Endothelial cell (in vitro differentiated cells): ENCODE data around the gene ARHGAP11B. TPM values are rescaled to one million over a fixed set of nuclear protein-coding genes. Genes with fewer than 3 reads are reported as not detected.
"Not testable (repeated sequence)": the region's sequence is repeated elsewhere in the genome, so short reads cannot be mapped to it uniquely, and the experiment has no call there.

Experiments
- DNase-seq: peaks from one replicate; pipeline ENCODE4 v3.0.0; 2021; ENCODE audit warnings: low spot score
- H3K27ac Mint-ChIP-seq: one replicate; pipeline ENCODE4 v1.8.0; 2021; ENCODE audit warnings: mixed read lengths, inconsistent platforms; ENCODE audit not compliant: unreplicated experiment
- H3K27me3 Mint-ChIP-seq: one replicate; pipeline ENCODE4 v1.8.0; 2021; ENCODE audit warnings: mild to moderate bottlenecking, moderate library complexity, mixed read lengths, inconsistent platforms; ENCODE audit not compliant: unreplicated experiment
- H3K36me3 Mint-ChIP-seq: one replicate; pipeline ENCODE4 v1.8.0; 2021; ENCODE audit warnings: mild to moderate bottlenecking, low read depth, mixed read lengths, inconsistent platforms; ENCODE audit not compliant: unreplicated experiment
- H3K4me1 Mint-ChIP-seq: one replicate; pipeline ENCODE4 v1.8.0; 2021; ENCODE audit warnings: mild to moderate bottlenecking, mixed read lengths, inconsistent platforms; ENCODE audit not compliant: unreplicated experiment
- H3K4me3 Mint-ChIP-seq: one replicate; pipeline ENCODE4 v1.8.0; 2021; ENCODE audit warnings: mild to moderate bottlenecking, mixed read lengths, inconsistent platforms; ENCODE audit not compliant: unreplicated experiment
- H3K9me3 Mint-ChIP-seq: one replicate; pipeline ENCODE4 v1.8.0; 2021; ENCODE audit warnings: mixed read lengths, inconsistent platforms; ENCODE audit not compliant: unreplicated experiment
- CTCF ChIP-seq: fragments of 200-600 bp; sonication (generic); IDR thresholded peaks from one replicate; pipeline ENCODE4 v1.5.0; 2021; ENCODE audit warnings: antibody characterized with exemption; ENCODE audit not compliant: unreplicated experiment
- total RNA-seq: library from RNA; stranded (reverse); fragmentation: NEBNext Ultra II Directional; extraction: Animal tissue kit (Norgen Biotek cat#: 25700); gene quantifications from one replicate; pipeline ENCODE4 v1.2.1, GENCODE V29; 2021; ENCODE audit not compliant: unreplicated experiment

ARHGAP11B gene

GRCh38 chr15:30675126-30675525, 49.2 kb downstream of the ARHGAP11B start:
- Mint-ChIP-seq H3K27me3 (no peaks in the 10 kb centered on the region), H3K27ac (no peak overlapping the region), H3K36me3 (peaks cover 6% of the 10 kb centered on the region), H3K4me1 (peaks cover 10% of the 10 kb centered on the region), H3K4me3 (no peak overlapping the region), H3K9me3 (no peaks in the 10 kb centered on the region)
- TF ChIP-seq CTCF = no peak
- DNase-seq = no peak

GRCh38 chr15:30675891-30676290, 50.0 kb downstream of the ARHGAP11B start:
- H3K27ac Mint-ChIP-seq, DNase-seq, H3K36me3 Mint-ChIP-seq, H3K27me3 Mint-ChIP-seq, H3K4me3 Mint-ChIP-seq, H3K9me3 Mint-ChIP-seq, H3K4me1 Mint-ChIP-seq: not testable (repeated sequence)

DNA sequence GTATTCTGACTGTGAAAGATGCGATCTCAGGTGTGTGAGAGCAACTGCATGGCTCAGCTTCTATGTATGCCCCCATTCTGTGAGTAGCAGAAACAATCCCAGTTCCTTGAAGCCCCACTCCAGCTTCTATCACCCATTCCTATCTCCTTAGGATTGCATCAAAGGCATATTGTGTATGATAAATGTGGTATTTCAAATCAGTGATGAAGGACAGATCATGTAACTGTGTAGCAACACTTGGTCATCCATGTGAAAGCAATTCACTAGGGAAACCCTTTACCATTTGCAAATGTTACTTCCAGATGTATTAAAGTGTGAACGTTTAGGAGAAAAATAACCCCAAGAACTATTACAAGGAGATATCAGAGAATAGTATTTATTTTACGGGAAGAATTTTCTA, 55.1 kb downstream of the ARHGAP11B start:
- H3K27me3 Mint-ChIP-seq, H3K4me3 Mint-ChIP-seq, DNase-seq, H3K9me3 Mint-ChIP-seq, H3K27ac Mint-ChIP-seq, H3K36me3 Mint-ChIP-seq: not testable (repeated sequence)
- peaks cover 13% of the 10 kb centered on the region for H3K4me1 Mint-ChIP-seq

DNA sequence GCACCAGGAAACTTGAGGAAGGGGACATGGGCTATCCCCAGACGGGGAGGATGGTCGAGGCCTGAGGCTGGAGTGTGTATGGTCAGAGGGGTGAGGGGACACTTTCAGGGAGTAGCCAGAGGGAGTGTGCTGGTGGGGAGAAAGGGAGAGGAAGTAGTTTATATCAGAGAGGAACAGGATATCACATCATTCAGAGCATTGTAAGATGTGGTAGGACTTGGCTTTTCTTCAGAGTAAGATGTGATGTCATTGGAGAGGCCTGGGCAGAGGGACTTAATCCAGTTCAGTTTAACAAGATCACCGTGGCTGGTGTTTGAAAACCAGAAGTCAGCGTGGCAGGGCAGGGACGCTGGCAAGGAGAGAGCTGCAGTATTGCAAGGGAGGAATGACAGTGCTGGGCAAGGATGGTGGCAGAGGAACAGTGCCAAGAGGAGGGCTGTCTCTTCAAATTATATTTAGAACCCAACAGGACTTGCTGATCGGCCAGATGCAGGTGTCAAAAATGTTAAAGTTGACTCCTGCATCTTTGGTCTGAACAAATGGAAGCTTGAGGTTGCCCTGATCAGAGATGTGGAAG, 59.9 kb downstream of the ARHGAP11B start:
- DNase-seq, H3K4me1 Mint-ChIP-seq, H3K9me3 Mint-ChIP-seq, H3K27me3 Mint-ChIP-seq, H3K4me3 Mint-ChIP-seq, H3K36me3 Mint-ChIP-seq: not testable (repeated sequence)
- peak overlapping the region; percentile 44 for H3K27ac Mint-ChIP-seq

DNA sequence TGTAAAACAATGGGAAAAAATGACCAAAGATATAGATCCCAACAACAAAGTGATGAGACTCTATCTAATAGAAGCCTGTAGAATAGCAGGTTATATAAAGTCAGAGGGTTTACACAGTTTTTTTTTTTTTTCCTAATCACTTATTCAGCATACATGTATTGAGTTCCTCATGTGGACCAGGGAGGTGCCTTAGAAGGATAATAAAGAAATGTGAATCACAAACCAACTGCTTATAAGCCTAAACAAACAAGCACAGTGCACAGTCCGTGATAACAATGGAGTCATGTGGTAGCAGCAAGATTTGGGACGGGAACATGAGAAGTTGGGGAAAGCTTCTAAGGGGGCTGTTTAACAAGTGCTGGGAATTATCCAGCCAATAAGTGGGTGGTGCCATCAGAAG, 60.7 kb downstream of the ARHGAP11B start:
- H3K9me3 Mint-ChIP-seq, H3K27ac Mint-ChIP-seq, H3K36me3 Mint-ChIP-seq, H3K4me1 Mint-ChIP-seq, DNase-seq, H3K27me3 Mint-ChIP-seq, H3K4me3 Mint-ChIP-seq: not testable (repeated sequence)

Other genes starting within 250 kb of the ARHGAP11B start
- gene CHRFAM7A, start 232.6 kb upstream of the ARHGAP11B start, total RNA-seq = 1.9 TPM
- gene GOLGA8R, start 211.9 kb upstream of the ARHGAP11B start, total RNA-seq = 0.92 TPM
- gene GOLGA8Q, start 74.1 kb upstream of the ARHGAP11B start, total RNA-seq = not detected
- gene GOLGA8H, start 22.1 kb upstream of the ARHGAP11B start, total RNA-seq = 0.59 TPM